ENCODE data around the gene RRAS2.

Gene RRAS2

DNA sequence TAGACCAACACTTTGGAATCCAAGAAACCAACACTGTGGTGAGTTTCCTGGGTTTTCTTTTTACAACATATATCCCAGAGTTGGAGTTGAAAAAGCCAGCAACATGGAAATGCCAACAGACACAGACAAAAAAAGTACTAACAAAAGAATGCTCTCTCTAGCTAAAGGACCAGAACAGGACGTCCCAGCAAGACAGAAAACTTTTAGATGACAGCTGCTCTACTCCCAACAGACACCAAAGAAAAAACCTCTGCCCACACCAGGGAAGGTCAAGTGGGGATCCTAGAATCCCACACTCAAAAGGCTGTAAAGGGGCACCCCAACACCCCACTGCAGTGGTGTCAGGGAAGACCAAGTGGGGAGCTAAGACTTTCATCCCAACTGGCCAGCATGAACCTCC, 23.3 kb downstream of the RRAS2 start:
- DNase-seq: no peak

DNA sequence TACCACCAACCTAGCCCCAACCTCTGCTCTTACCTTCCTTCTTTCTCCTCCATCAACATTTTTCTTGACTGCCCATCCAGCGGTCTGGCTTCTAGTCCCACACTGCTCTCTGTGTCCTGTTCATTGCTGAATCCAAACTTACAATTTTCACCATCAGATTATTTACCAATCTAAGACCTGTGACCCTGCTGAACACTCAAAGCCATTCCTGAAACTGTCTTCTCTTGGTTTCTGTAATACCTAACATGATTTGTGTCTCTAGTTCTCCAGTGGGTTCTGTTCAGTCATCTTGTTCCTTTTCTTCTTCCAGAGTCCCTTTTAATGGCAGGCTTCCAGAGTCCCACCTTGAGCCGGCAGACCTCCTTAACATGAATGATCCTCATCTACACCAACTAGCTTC, 24.1 kb downstream of the RRAS2 start:
- DNase-seq: no peak

GRCh38 chr11:14334192-14334591, 24.8 kb downstream of the RRAS2 start:
- DNase-seq: no peak

DNA sequence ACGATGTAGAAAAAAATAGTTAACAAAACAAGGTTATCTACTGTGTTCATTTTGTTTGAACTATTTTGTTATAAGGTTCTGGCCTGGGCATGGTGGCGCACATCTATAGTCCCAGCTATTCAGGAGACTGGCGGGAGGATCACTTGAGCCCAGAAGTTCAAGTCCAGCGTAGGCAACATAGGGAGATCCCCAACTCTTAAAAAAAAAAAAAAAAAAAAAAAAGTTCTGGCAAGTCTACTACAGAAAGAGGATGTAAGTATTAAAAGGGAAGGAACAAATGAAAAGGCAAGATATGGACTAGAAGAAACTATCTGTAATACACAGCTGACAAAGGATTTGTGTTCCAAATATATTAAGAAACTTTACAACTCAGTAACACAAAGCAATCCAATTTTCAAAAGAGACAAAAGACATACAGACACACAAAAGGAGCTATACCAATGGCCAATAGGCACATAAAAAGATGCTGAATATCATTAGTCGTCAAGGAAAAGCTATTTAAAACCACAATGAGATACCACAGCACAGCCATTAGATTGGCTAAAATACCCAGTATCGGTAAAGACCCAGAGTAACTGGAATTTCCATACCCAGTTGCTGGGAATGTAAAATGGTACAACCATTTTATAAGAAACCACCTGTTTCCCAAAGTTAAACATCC, 27.4 kb downstream of the RRAS2 start:
- no peak for DNase-seq

- DNase-seq: no peak
Observed at GRCh38 chr11:14330881-14331280, 28.1 kb downstream of the RRAS2 start.

GRCh38 chr11:14329702-14330101, 29.3 kb downstream of the RRAS2 start:
- DNase-seq: no peak

DNA sequence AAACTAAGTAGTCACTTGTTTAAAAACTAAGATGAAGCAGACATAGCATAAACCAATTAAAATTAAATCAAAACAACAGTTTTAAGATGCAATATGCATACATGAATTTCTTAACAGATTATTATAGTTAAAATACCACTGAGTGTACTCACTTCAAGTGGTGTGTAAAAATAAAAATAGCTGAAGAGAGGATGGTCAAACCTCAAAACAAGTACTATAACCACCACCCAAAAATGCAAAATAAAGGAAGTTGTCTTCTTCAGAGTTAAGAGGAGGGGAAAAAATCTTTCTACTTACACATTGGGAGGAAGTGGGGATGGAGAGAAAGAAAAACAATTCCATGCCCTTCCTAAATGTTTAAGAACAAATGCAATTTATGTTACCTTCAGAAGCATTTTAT, 31.9 kb downstream of the RRAS2 start:
- no peak for DNase-seq

- DNase-seq: no peak
Observed at GRCh38 chr11:14323118-14323676, 35.8 kb downstream of the RRAS2 start.

- no peak for DNase-seq
Observed at GRCh38 chr11:14322510-14322909, 36.5 kb downstream of the RRAS2 start.

- DNase-seq: no peak
Observed at GRCh38 chr11:14320020-14320419, 39.0 kb downstream of the RRAS2 start.

- DNase-seq: no peak
Observed at GRCh38 chr11:14318581-14318981, 40.4 kb downstream of the RRAS2 start.

DNA sequence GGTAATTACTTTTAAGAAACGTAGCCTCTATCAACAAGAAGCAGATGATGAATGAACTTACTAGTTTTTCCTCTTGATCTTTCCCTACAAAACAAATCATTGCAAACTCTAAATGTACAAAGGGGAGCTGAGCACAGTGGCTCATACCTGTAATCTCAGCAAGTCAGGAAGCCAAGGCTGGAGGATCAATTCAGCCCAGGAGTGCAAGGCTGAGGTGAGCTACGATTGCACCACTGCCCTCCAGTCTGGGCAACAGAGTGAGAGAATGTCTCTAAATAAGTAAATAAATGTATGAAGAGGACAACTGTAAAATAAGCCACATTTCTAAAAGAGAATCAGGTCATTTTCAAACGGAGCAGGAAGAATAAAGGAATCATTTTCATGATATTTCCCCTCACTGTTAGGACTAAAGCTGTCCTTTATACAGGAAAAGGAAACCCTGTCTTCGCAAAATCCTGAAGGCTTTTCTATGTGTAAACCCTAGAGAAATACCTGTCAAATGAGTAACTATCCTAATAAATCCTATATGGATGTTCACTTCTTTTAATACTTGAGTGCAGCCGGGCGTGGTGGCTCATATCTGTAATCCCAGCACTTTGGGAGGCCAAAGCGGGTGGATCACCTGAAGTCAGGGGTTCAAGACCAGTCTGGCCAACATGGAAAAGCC, 41.2 kb downstream of the RRAS2 start:
- no peak for DNase-seq

DNA sequence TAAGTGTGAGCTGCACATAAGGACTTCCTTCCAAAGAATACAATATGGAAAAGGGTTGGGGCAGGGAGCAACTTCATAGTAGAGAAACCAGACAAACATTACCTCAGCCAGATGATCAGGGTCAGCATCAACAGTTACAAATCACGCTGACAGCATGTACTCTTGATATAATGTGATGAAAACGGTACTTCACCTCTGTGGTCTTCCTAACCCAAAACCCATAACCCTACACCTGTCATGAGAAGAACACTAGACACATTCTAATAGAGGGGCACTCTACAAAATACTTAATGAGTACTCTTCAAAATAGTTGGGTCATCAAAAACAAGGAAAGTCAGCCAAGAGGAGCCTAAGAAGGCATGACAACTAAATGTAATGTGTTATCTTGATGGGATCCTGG, 43.9 kb downstream of the RRAS2 start:
- DNase-seq: no peak

DNA sequence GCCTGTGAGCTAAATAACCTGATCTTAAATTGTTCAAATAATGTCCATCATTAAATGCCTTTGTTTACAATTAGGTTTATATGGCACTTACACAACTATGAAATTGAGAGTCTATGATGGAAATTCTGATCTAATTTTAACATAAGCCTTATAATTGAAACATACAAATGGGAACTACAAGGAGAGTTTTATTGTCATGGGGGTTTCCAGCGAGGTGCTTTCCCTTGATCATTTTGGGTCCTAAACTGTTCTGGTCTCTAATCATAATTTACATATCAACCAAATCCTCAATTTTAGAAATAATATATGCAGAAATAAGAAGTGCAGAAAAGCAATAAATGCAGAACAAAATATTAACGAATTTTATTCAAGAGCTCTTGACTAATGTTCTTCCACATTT, 44.9 kb downstream of the RRAS2 start:
- DNase-seq: no peak

GRCh38 chr11:14312736-14313438, 46.1 kb downstream of the RRAS2 start:
- no peak for DNase-seq

GRCh38 chr11:14310679-14311078, 48.3 kb downstream of the RRAS2 start:
- DNase-seq: no peak

DNA sequence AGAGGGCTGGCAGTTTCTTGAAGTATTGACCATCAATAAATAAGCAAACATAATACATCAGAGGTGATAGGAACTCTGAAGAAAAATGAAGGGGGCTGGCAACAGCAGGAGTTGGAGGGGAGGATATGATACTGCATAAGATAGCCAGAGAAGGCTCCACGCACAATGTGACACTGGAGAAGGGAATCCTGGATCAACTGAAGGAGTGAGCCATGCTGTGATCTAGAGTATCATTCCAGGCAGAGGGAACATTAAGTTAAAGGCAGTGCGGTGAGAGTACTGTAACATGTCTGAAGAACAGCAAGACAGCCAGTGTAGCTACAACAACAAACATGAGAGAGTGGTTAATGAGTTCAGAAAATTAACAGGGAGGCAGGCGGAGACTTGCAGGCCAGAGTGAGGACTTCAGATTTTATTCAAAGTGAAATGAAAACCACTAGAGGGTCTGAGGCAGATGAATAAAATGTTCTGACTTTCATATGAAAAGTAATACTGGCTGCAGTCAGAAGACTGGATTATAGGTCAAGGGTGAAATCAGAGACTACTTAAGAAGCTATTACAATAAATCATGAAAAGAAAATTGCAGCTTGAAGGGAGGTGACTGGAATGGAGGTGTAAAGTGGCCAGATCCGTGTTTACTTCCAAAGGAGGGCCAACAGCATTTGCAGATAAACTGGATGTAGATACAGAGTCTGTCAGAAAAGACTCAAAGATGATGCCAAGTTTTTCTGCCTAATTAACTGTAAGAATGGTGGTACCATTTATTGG, 49.4 kb downstream of the RRAS2 start:
- DNase-seq: no peak

DNA sequence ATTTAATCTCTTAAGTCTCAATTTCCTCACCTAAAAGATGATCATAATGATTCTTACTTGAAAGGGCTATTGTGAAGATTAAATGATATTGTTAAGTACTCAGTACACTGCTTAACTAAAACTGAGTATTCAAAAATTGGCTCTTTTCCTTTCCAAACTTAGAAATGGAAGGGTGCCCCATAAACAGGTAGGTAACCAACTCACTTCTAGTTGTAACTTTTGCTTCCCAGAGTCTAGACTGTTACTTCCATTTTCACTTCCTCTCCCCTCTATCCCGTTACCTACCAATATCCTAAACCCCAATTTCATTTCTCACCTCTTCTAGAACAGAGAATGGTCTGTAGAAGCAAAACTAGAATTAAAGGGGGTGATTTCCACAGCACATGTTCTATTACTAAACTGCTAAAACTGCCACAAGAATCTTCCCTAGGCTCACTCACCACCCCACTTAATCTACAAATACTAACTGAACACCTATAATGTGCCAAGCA, 50.0 kb downstream of the RRAS2 start:
- no peak for DNase-seq

GRCh38 chr11:14308114-14308896, 50.7 kb downstream of the RRAS2 start:
- DNase-seq: no peak

GRCh38 chr11:14306481-14306880, 52.5 kb downstream of the RRAS2 start:
- no peak for DNase-seq

DNA sequence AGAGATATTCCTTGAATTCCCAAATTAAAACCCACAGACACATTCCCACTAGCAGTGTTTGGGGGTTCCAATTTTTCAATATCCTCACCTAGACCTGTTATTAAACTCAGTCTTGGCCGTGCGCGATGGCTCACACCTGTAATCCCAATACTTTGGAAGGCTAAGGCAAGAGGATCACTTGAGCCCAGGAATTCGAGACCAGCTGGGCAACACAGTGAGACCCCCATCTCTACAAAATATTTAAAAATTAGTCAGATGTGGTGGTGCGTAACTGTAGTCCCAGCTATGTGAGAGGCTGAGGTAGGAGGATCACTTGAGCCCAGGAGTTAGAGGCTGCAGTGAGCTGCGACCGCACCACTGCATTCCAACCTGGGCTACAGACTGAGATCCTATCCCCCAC, 53.3 kb downstream of the RRAS2 start:
- DNase-seq: no peak

DNA sequence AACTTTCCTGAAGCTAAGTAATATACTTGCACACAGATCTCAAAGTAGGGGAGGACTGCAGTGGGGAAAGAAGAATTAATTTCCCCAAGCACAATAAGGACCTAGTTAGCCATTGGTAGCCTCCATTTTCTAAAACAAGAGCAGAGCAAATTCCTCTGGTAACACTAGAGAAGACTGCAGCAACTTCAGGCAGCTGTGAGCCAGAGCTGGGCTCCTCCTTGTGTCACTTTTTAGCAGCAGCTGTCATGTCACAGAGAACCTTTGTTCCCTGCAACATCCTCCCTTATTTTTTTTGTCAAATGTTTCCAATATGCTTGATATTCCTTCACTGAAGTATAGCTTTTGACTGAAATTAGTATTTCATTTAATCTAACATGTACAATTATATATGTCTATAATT, 54.4 kb downstream of the RRAS2 start:
- no peak for DNase-seq

All from activated CD4-positive, alpha-beta T cell treated with anti-CD3 and anti-CD28 coated beads, Interleukin-2, amount 50 U/mL, for 4 hours (primary cell).